HG02588 (cell line): ENCODE measurements around the gene NKIRAS2.

Experiments used
- ATAC-seq: cut with Tn5 transposase; IDR thresholded peaks from one replicate; pipeline ENCODE4 v1.9.1; 2021; ENCODE audit warnings: mild to moderate bottlenecking, moderate library complexity; ENCODE audit not compliant: unreplicated experiment

Gene NKIRAS2

GRCh38 chr17:42025936-42026335 lies 6.0 kb downstream of the NKIRAS2 start:
- no peak for ATAC-seq

GRCh38 chr17:42026857-42027589 lies 7.1 kb downstream of the NKIRAS2 start:
- ATAC-seq = no peak

GRCh38 chr17:42027590-42027889 lies 7.7 kb downstream of the NKIRAS2 start:
- no peak for ATAC-seq

- no peak for ATAC-seq
Measured at GRCh38 chr17:42027961-42028790, 8.3 kb downstream of the NKIRAS2 start.

- no peak for ATAC-seq
Measured at GRCh38 chr17:42028791-42029127, 8.9 kb downstream of the NKIRAS2 start.

- ATAC-seq = no peak
Measured at GRCh38 chr17:42031584-42031983, 11.7 kb downstream of the NKIRAS2 start.

- no peak for ATAC-seq
Measured at GRCh38 chr17:42034059-42034458, 14.2 kb downstream of the NKIRAS2 start.

- no peak for ATAC-seq
Measured at GRCh38 chr17:42038221-42038973, 18.5 kb downstream of the NKIRAS2 start.

GRCh38 chr17:42039794-42040763 lies 20.2 kb downstream of the NKIRAS2 start:
- ATAC-seq = no peak

- no peak for ATAC-seq
Measured at GRCh38 chr17:42040818-42041217, 20.9 kb downstream of the NKIRAS2 start.

GRCh38 chr17:42041619-42042018 lies 21.7 kb downstream of the NKIRAS2 start:
- ATAC-seq = no peak

GRCh38 chr17:42042598-42043319 lies 22.9 kb downstream of the NKIRAS2 start:
- ATAC-seq = no peak

- no peak for ATAC-seq
Measured at GRCh38 chr17:42045719-42046118, 25.8 kb downstream of the NKIRAS2 start.

GRCh38 chr17:42047343-42047742 lies 27.5 kb downstream of the NKIRAS2 start:
- ATAC-seq = no peak

- ATAC-seq = no peak
Measured at GRCh38 chr17:42049834-42050392, 30.0 kb downstream of the NKIRAS2 start.

GRCh38 chr17:42050393-42051012 lies 30.6 kb downstream of the NKIRAS2 start, which contains the start of gene C17orf113:
C17orf113 (minus strand) TSS chr17:42050601; CDS start chr17:42043376, 7,225 bp downstream.
- no peak for ATAC-seq

GRCh38 chr17:42051013-42051400 lies 31.1 kb downstream of the NKIRAS2 start:
- no peak for ATAC-seq

- ATAC-seq = no peak
Measured at GRCh38 chr17:42051645-42052044, 31.8 kb downstream of the NKIRAS2 start.

- ATAC-seq = no peak
Measured at GRCh38 chr17:42052346-42052877, 32.5 kb downstream of the NKIRAS2 start.
